Sigmoid colon (tissue), 4 donors: ENCODE results near the gene TMEM51.

Source experiments
- POLR2AphosphoS5 ChIP-seq, 4 donors: sonication (generic); formaldehyde crosslinking; IDR thresholded peaks; one replicate each; pipeline ENCODE4 v1.6.1; 2017; ENCODE audit warnings: antibody characterized with exemption in 4 of 4
- TF ChIP-seq, protein P1 (sequence below), 4 experiments: fragments of 450-650 bp in 3 of 4; fragments of 200-600 bp in 1 of 4; IDR thresholded peaks; one replicate each; pipeline ENCODE4 v1.5.1; 2016 to 2019; ENCODE audit warnings: antibody characterized with exemption in 4 of 4, mild to moderate bottlenecking in 3 of 4, moderate library complexity in 2 of 4

DNA sequence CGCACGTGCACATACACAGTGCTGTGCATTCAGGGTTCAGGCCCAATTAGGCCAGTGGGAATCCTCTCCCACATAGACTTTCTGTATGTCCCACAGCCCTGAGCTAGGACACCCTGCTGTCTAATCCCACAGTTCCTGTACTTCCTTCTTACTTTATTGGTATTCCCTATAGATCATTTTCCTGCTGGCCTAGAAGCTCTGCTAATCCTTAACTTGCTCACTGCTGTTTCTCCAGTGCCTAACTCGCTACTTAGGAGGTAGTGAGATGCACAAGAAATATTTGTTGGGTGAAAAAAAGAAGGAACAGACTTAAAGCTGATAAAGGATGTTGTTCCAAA is 59.4 kb downstream of the TMEM51 start:
- TF ChIP-seq, protein P1, sequence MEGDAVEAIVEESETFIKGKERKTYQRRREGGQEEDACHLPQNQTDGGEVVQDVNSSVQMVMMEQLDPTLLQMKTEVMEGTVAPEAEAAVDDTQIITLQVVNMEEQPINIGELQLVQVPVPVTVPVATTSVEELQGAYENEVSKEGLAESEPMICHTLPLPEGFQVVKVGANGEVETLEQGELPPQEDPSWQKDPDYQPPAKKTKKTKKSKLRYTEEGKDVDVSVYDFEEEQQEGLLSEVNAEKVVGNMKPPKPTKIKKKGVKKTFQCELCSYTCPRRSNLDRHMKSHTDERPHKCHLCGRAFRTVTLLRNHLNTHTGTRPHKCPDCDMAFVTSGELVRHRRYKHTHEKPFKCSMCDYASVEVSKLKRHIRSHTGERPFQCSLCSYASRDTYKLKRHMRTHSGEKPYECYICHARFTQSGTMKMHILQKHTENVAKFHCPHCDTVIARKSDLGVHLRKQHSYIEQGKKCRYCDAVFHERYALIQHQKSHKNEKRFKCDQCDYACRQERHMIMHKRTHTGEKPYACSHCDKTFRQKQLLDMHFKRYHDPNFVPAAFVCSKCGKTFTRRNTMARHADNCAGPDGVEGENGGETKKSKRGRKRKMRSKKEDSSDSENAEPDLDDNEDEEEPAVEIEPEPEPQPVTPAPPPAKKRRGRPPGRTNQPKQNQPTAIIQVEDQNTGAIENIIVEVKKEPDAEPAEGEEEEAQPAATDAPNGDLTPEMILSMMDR (IDR thresholded peaks at IDR 0.05): no peak
- no peak for TF ChIP-seq POLR2AphosphoS5 (IDR thresholded peaks at IDR 0.05)
